GM23248 (cell line): ENCODE results near the gene SLC6A19. TPM values are rescaled to one million over a fixed set of nuclear protein-coding genes. Genes with fewer than 3 reads are reported as not detected.

Source experiments
- DNase-seq: peaks from one replicate; pipeline ENCODE4 v3.0.0-alpha.2; 2015
- H2AFZ ChIP-seq: fragments of 200-600 bp; sonication (generic); 2 replicates; pipeline ENCODE4 v1.6.1; 2016; ENCODE audit warnings: antibody characterized with exemption
- H3F3A ChIP-seq: fragments of 200-600 bp; sonication (generic); 2 replicates; pipeline ENCODE4 v1.6.1; 2016; ENCODE audit warnings: mild to moderate bottlenecking, antibody characterized with exemption, mixed run types; ENCODE audit not compliant: insufficient read depth
- H3K27ac ChIP-seq: fragments of 200-600 bp; sonication (generic); 2 replicates; pipeline ENCODE4 v1.5.1; 2016; ENCODE audit warnings: mild to moderate bottlenecking
- H3K27me3 ChIP-seq: fragments of 200-600 bp; sonication (generic); replicated peaks from 2 replicates; pipeline ENCODE4 v1.6.1; 2016; ENCODE audit warnings: mild to moderate bottlenecking; ENCODE audit not compliant: insufficient read depth
- H3K36me3 ChIP-seq: fragments of 200-600 bp; sonication (generic); 2 replicates; pipeline ENCODE4 v1.6.1; 2016; ENCODE audit warnings: low read depth, mild to moderate bottlenecking
- H3K4me1 ChIP-seq: fragments of 200-600 bp; sonication (generic); 2 replicates; pipeline ENCODE4 v1.6.1; 2016; ENCODE audit warnings: mild to moderate bottlenecking; ENCODE audit not compliant: insufficient read depth
- H3K4me2 ChIP-seq: fragments of 200-600 bp; sonication (generic); one replicate; pipeline ENCODE4 v1.6.1; 2016; ENCODE audit warnings: mild to moderate bottlenecking; ENCODE audit not compliant: unreplicated experiment
- H3K4me3 ChIP-seq: fragments of 200-600 bp; sonication (generic); 2 replicates; pipeline ENCODE4 v1.5.1; 2016; ENCODE audit warnings: mild to moderate bottlenecking
- H3K79me2 ChIP-seq: fragments of 200-600 bp; sonication (generic); 2 replicates; pipeline ENCODE4 v1.6.1; 2016; ENCODE audit warnings: mild to moderate bottlenecking; ENCODE audit not compliant: insufficient read depth
- H3K9ac ChIP-seq: fragments of 200-600 bp; sonication (generic); 2 replicates; pipeline ENCODE4 v1.6.1; 2016; ENCODE audit warnings: mild to moderate bottlenecking
- H3K9me2 ChIP-seq: fragments of 200-600 bp; sonication (generic); 2 replicates; pipeline ENCODE4 v1.6.1; 2016; ENCODE audit warnings: mixed run types, mild to moderate bottlenecking, moderate library complexity; ENCODE audit not compliant: insufficient read depth
- H3K9me3 ChIP-seq: fragments of 200-600 bp; sonication (generic); one replicate; pipeline ENCODE4 v1.6.1; 2017; ENCODE audit warnings: low read depth
- H4K20me1 ChIP-seq: fragments of 200-600 bp; sonication (generic); 2 replicates; pipeline ENCODE4 v1.6.0; 2016; ENCODE audit not compliant: insufficient read depth
- EZH2 ChIP-seq: fragments of 200-600 bp; sonication (generic); IDR thresholded peaks from 2 replicates; pipeline ENCODE4 v1.6.1; 2018; ENCODE audit warnings: antibody characterized with exemption, mild to moderate bottlenecking; ENCODE audit not compliant: insufficient read depth, poor library complexity, severe bottlenecking
- EZH2phosphoT487 ChIP-seq: fragments of 200-600 bp; sonication (generic); IDR thresholded peaks from 2 replicates; pipeline ENCODE4 v1.6.1; 2018; ENCODE audit warnings: antibody characterized with exemption, moderate library complexity, mild to moderate bottlenecking, low read depth; ENCODE audit not compliant: insufficient read depth
- WGBS, 2 experiments: methylation state at CpG; one replicate each; pipeline ENCODE4 v1.1.6; 2015 to 2017; ENCODE audit warnings: low lambda C conversion rate in 2 of 2, low coverage in 1 of 2; ENCODE audit errors: missing lambda C conversion rate in 2 of 2; 5-methylcytosine and 5-hydroxymethylcytosine counted together
- in situ Hi-C: fragments of 300-500 bp; cut with MboI; formaldehyde crosslinking; loops from 2 replicates; pipeline ENCODE4 v1.15.0; 2020
- polyA plus RNA-seq: library from polyadenylated mRNA; unstranded; fragments of >200 nt; fragmentation: Nextera tagmentation; extraction: Ambion mirVana; gene quantifications from 2 replicates; pipeline ENCODE4 v1.2.1, GENCODE V29; 2016
- total RNA-seq: library from RNA; depleted of rRNA; stranded (reverse); fragments of >200 nt; shearing (Covaris generic); gene quantifications from 2 replicates; pipeline ENCODE4 v1.2.3, GENCODE V29; 2014

Gene SLC6A19
- total and polyA plus RNA-seq, 2 experiments from 2014 or later: not detected

GRCh38 chr5:1207555-1207954, 6.2 kb downstream of the SLC6A19 start:
- in situ Hi-C loops: no loop called here
- no peak overlapping the region for H3K9ac ChIP-seq
- no peaks in the 10 kb centered on the region for H3K9me3 ChIP-seq
- H3K4me2 ChIP-seq: no peak overlapping the region
- peaks cover 14% of the 10 kb centered on the region for H3K27me3 ChIP-seq
- DNase-seq: no peak
- H3K27ac ChIP-seq: no peak overlapping the region
- no peaks in the 10 kb centered on the region for H3K79me2 ChIP-seq
- TF ChIP-seq EZH2: no peak
- TF ChIP-seq EZH2phosphoT487: no peak
- H3K4me3 ChIP-seq: no peak overlapping the region
- H4K20me1 ChIP-seq: no peaks in the 10 kb centered on the region
- no peaks in the 10 kb centered on the region for H3K36me3 ChIP-seq
- no peak overlapping the region for H2AFZ ChIP-seq
- H3K4me1 ChIP-seq: no peaks in the 10 kb centered on the region
- no peaks in the 10 kb centered on the region for H3K9me2 ChIP-seq
- 47 to 49% methylated on average over 6 of the region's 6 CpGs for WGBS, 2 experiments
- no peaks in the 10 kb centered on the region for H3F3A ChIP-seq

GRCh38 chr5:1208221-1208742, 6.9 kb downstream of the SLC6A19 start:
- H2AFZ ChIP-seq: no peak overlapping the region
- no peak for DNase-seq
- H3K9me2 ChIP-seq: no peaks in the 10 kb centered on the region
- no peaks in the 10 kb centered on the region for H3K36me3 ChIP-seq
- no peak overlapping the region for H3K27ac ChIP-seq
- H4K20me1 ChIP-seq: no peaks in the 10 kb centered on the region
- H3K4me2 ChIP-seq: no peak overlapping the region
- H3K4me3 ChIP-seq: no peak overlapping the region
- H3K9me3 ChIP-seq: no peaks in the 10 kb centered on the region
- no peaks in the 10 kb centered on the region for H3F3A ChIP-seq
- no peaks in the 10 kb centered on the region for H3K79me2 ChIP-seq
- H3K27me3 ChIP-seq: peaks cover 14% of the 10 kb centered on the region
- no peak overlapping the region for H3K9ac ChIP-seq
- WGBS, 2 experiments: 24 to 32% methylated on average over 14 to 16 of the region's 17 CpGs
- in situ Hi-C loops: no loop called here
- no peaks in the 10 kb centered on the region for H3K4me1 ChIP-seq
- TF ChIP-seq EZH2phosphoT487: no peak
- TF ChIP-seq EZH2: no peak

GRCh38 chr5:1208743-1209488, 7.5 kb downstream of the SLC6A19 start:
- H3K9me3 ChIP-seq: no peaks in the 10 kb centered on the region
- no peaks in the 10 kb centered on the region for H3K4me1 ChIP-seq
- H3K79me2 ChIP-seq: no peaks in the 10 kb centered on the region
- H3K9ac ChIP-seq: no peak overlapping the region
- H3K4me3 ChIP-seq: no peak overlapping the region
- in situ Hi-C loops: no loop called here
- no peak for TF ChIP-seq EZH2
- no peak for TF ChIP-seq EZH2phosphoT487
- no peaks in the 10 kb centered on the region for H3F3A ChIP-seq
- peaks cover 14% of the 10 kb centered on the region for H3K27me3 ChIP-seq
- H3K9me2 ChIP-seq: no peaks in the 10 kb centered on the region
- no peak overlapping the region for H3K27ac ChIP-seq
- WGBS, 2 experiments: 55 to 56% methylated on average over 22 to 24 of the region's 24 CpGs
- no peaks in the 10 kb centered on the region for H4K20me1 ChIP-seq
- no peak overlapping the region for H3K4me2 ChIP-seq
- no peak overlapping the region for H2AFZ ChIP-seq
- H3K36me3 ChIP-seq: no peaks in the 10 kb centered on the region
- DNase-seq: peak; percentile 25

- H3K9ac ChIP-seq: no peak overlapping the region
- H3F3A ChIP-seq: no peaks in the 10 kb centered on the region
- H4K20me1 ChIP-seq: no peaks in the 10 kb centered on the region
- H3K4me1 ChIP-seq: no peaks in the 10 kb centered on the region
- no peaks in the 10 kb centered on the region for H3K9me3 ChIP-seq
- WGBS, 2 experiments: 26 to 46% methylated on average over 2 of the region's 2 CpGs
- H3K27me3 ChIP-seq: peaks cover 14% of the 10 kb centered on the region
- no peak overlapping the region for H3K4me3 ChIP-seq
- no peaks in the 10 kb centered on the region for H3K79me2 ChIP-seq
- no peaks in the 10 kb centered on the region for H3K9me2 ChIP-seq
- H3K4me2 ChIP-seq: no peak overlapping the region
- in situ Hi-C loops: no loop called here
- DNase-seq: no peak
- H3K27ac ChIP-seq: no peak overlapping the region
- H3K36me3 ChIP-seq: no peaks in the 10 kb centered on the region
- no peak overlapping the region for H2AFZ ChIP-seq
- TF ChIP-seq EZH2 (no peak), EZH2phosphoT487 (no peak)
These were observed 8.1 kb downstream of the SLC6A19 start for GRCh38 chr5:1209489-1209852.
